B cell (primary cell): ENCODE results near the gene NPSR1. TPM values are rescaled to one million over a fixed set of nuclear protein-coding genes. Genes with fewer than 3 reads are reported as not detected.

Source experiments
- ATAC-seq: fragments of 200-7000 bp; cut with Tn5 transposase; one replicate; pipeline ENCODE4 v1.10.0; 2021; ENCODE audit warnings: low read depth, mild to moderate bottlenecking, moderate number of reproducible peaks, moderate library complexity
- CTCF ChIA-PET: fragments of 350-600 bp; sonication (Branson Sonifier 250); formaldehyde crosslinking; loops from one replicate; lab custom pipeline; 2021; ENCODE audit warnings: antibody characterized with exemption, inconsistent platforms; lab: Charles Lee
- POLR2A ChIA-PET: fragments of 350-600 bp; sonication (Branson Sonifier 250); formaldehyde crosslinking; loops from one replicate; lab custom pipeline; 2021; ENCODE audit warnings: antibody characterized with exemption; lab: Charles Lee
- DNase-seq: peaks from one replicate; pipeline ENCODE4 v3.0.0; 2013
- H2AFZ ChIP-seq: 2 replicates; pipeline ENCODE4 v1.6.1; 2012; ENCODE audit warnings: mild to moderate bottlenecking, low read depth, low read length; ENCODE audit not compliant: insufficient read depth, poor library complexity, severe bottlenecking
- H3K27ac ChIP-seq, 2 donors: 1 replicate in 1 of 2; 2 replicates in 1 of 2; pipeline ENCODE4 v1.5.1; 2012 to 2013; ENCODE audit warnings: low read length in 2 of 2, mild to moderate bottlenecking in 2 of 2, moderate library complexity in 1 of 2
- H3K27me3 ChIP-seq, 4 experiments: fragments of 200-600 bp in 1 of 4; sonication (generic) in 1 of 4; replicated peaks in 1 of 4; 1 replicate in 2 of 4; 2 replicates in 2 of 4; pipeline versions ENCODE4 v1.6.1 to v1.7.0; 2013 to 2016; ENCODE audit warnings: low read length in 3 of 4, mild to moderate bottlenecking in 2 of 4, mixed read lengths in 1 of 4, moderate library complexity in 1 of 4; ENCODE audit not compliant: insufficient read depth in 4 of 4, control insufficient read depth in 3 of 4; ENCODE audit errors: control extremely low read depth in 1 of 4
- H3K36me3 ChIP-seq, 2 experiments: replicated peaks in 1 of 2; 1 replicate in 1 of 2; 2 replicates in 1 of 2; pipeline versions ENCODE4 v1.6.1 to v1.7.1; 2013; ENCODE audit warnings: low read length in 1 of 2; ENCODE audit not compliant: insufficient read depth in 2 of 2, control insufficient read depth in 1 of 2; ENCODE audit errors: control extremely low read depth in 1 of 2, extremely low read depth in 1 of 2
- H3K4me1 ChIP-seq, 2 donors: fragments of 200-600 bp in 1 of 2; sonication (generic) in 1 of 2; 1 replicate in 1 of 2; 2 replicates in 1 of 2; pipeline versions ENCODE4 v1.5.1 to v1.6.1; 2013 to 2017; ENCODE audit warnings: low read length in 2 of 2; ENCODE audit not compliant: control insufficient read depth in 2 of 2, insufficient read depth in 2 of 2
- H3K4me2 ChIP-seq: replicated peaks from 2 replicates; pipeline ENCODE3; 2012; ENCODE audit warnings: mild to moderate bottlenecking, low read depth, low read length; ENCODE audit not compliant: poor library complexity, severe bottlenecking
- H3K4me3 ChIP-seq, 5 experiments: fragments of 200-600 bp in 1 of 5; sonication (generic) in 1 of 5; 1 replicate in 3 of 5; 2 replicates in 2 of 5; pipeline versions ENCODE4 v1.5.1 to v1.7.0; 2011 to 2016; ENCODE audit warnings: low read length in 4 of 5, mild to moderate bottlenecking in 4 of 5, low read depth in 2 of 5, control low read depth in 1 of 5, moderate library complexity in 1 of 5; ENCODE audit not compliant: insufficient read depth in 1 of 5; ENCODE audit errors: control extremely low read depth in 1 of 5, extremely low read depth in 1 of 5
- H3K79me2 ChIP-seq: fragments of 200-600 bp; sonication (generic); one replicate; pipeline ENCODE4 v1.6.0; 2016; ENCODE audit warnings: low read length; ENCODE audit not compliant: control insufficient read depth, insufficient read depth
- H3K9ac ChIP-seq: fragments of 200-600 bp; sonication (generic); 2 replicates; pipeline ENCODE4 v1.6.1; 2017; ENCODE audit warnings: mild to moderate bottlenecking, low read length, moderate library complexity
- H3K9me3 ChIP-seq, 3 donors: one replicate each; pipeline versions ENCODE4 v1.6.1 to v1.7.1; 2013; ENCODE audit warnings: low read length in 2 of 3; ENCODE audit not compliant: control insufficient read depth in 2 of 3, insufficient read depth in 1 of 3; ENCODE audit errors: control extremely low read depth in 1 of 3
- H4K20me1 ChIP-seq: 2 replicates; pipeline ENCODE4 v1.6.0; 2012; ENCODE audit warnings: mild to moderate bottlenecking, low read length; ENCODE audit not compliant: insufficient read depth, control insufficient read depth, poor library complexity, severe bottlenecking
- H3K27ac Mint-ChIP-seq: one replicate; pipeline ENCODE4 v1.8.0; 2021; ENCODE audit warnings: mixed read lengths
- H3K27me3 Mint-ChIP-seq: one replicate; pipeline ENCODE4 v1.8.0; 2021; ENCODE audit warnings: mixed read lengths
- H3K4me1 Mint-ChIP-seq: one replicate; pipeline ENCODE4 v1.8.0; 2021; ENCODE audit warnings: mixed read lengths
- H3K4me3 Mint-ChIP-seq: one replicate; pipeline ENCODE4 v1.8.0; 2021; ENCODE audit warnings: mixed read lengths
- H3K9me3 Mint-ChIP-seq: one replicate; pipeline ENCODE4 v1.8.0; 2022; ENCODE audit warnings: mixed read lengths; ENCODE audit not compliant: insufficient read depth
- CTCF ChIP-seq: fragments of 200-600 bp; IDR thresholded peaks from one replicate; pipeline ENCODE4 v1.8.0; 2022; ENCODE audit warnings: antibody characterized with exemption, mild to moderate bottlenecking
- EZH2 ChIP-seq: IDR thresholded peaks from 2 replicates; pipeline ENCODE4 v1.6.1; 2012; ENCODE audit warnings: borderline replicate concordance, low read depth, mild to moderate bottlenecking, moderate library complexity, low read length; ENCODE audit not compliant: insufficient read depth, poor library complexity, severe bottlenecking
- WGBS: methylation state at CpG from one replicate; pipeline ENCODE4 v1.1.5; 2013; ENCODE audit warnings: missing lambda C conversion rate; ENCODE audit not compliant: insufficient coverage; 5-methylcytosine and 5-hydroxymethylcytosine counted together
- intact Hi-C: fragments of 100-400 bp; cut with micrococcal nuclease; formaldehyde crosslinking; loops from one replicate; pipeline ENCODE4 v1.10.0; 2022
- polyA plus RNA-seq: library from polyadenylated mRNA; depleted of rRNA; stranded (reverse); fragments of >200 nt; gene quantifications from 2 replicates; pipeline ENCODE4 v1.2.3, GENCODE V29; 2012
- total RNA-seq, 2 donors: library from RNA; stranded (reverse); fragments of 120-200 nt in 1 of 2; gene quantifications; 1 replicate in 1 of 2; 2 replicates in 1 of 2; pipeline versions ENCODE4 v1.2.3 to v1.2.4, GENCODE V29; 2013 to 2022

Gene NPSR1
- total and polyA plus RNA-seq, 2 donors (not counting 1 experiment from before 2014, with no cell fraction given): not detected

GRCh38 chr7:34848670-34849069 lies 190.7 kb downstream of the NPSR1 start:
- Mint-ChIP-seq H3K27me3 (peaks cover 9% of the 10 kb centered on the region), H3K9me3 (no peaks in the 10 kb centered on the region), H3K4me3 (no peak overlapping the region), H3K27ac (no peak overlapping the region), H3K4me1 (no peaks in the 10 kb centered on the region)
- no peak for ATAC-seq
- DNase-seq: no peak
- intact Hi-C loops: no loop called here
- Histone ChIP-seq H4K20me1 (no peaks in the 10 kb centered on the region), H3K9ac (no peak overlapping the region), H3K4me3 (no peak overlapping the region), H3K4me1 (no peaks in the 10 kb centered on the region), H3K79me2 (no peaks in the 10 kb centered on the region), H3K9me3 (no peaks in the 10 kb centered on the region), H2AFZ (no peak overlapping the region), H3K27ac (no peak overlapping the region), H3K36me3 (no peaks in the 10 kb centered on the region), H3K4me2 (no peak overlapping the region), H3K27me3 (no peaks in the 10 kb centered on the region)
- CTCF ChIA-PET: no interaction called here
- POLR2A ChIA-PET: no interaction called here
- 83% methylated on average over 1 of the region's 1 CpG for WGBS
- TF ChIP-seq EZH2 (no peak), CTCF (no peak)

GRCh38 chr7:34849163-34849960 lies 191.3 kb downstream of the NPSR1 start:
- no peak for ATAC-seq
- H3K27ac Mint-ChIP-seq: no peak overlapping the region
- Histone ChIP-seq H3K4me1 (no peaks in the 10 kb centered on the region), H2AFZ (no peak overlapping the region), H3K4me3 (no peak overlapping the region), H4K20me1 (no peaks in the 10 kb centered on the region), H3K27ac (no peak overlapping the region), H3K79me2 (no peaks in the 10 kb centered on the region), H3K36me3 (no peaks in the 10 kb centered on the region), H3K4me2 (no peak overlapping the region), H3K9me3 (no peaks in the 10 kb centered on the region), H3K27me3 (no peaks in the 10 kb centered on the region), H3K9ac (no peak overlapping the region)
- H3K4me1 Mint-ChIP-seq: no peaks in the 10 kb centered on the region
- TF ChIP-seq CTCF (no peak), EZH2 (no peak)
- ChIA-PET POLR2A (no interaction called here), CTCF (no interaction called here)
- no peak overlapping the region for H3K4me3 Mint-ChIP-seq
- WGBS: 77% methylated on average over 6 of the region's 9 CpGs
- H3K27me3 Mint-ChIP-seq: peaks cover 9% of the 10 kb centered on the region
- intact Hi-C loops: no loop called here
- H3K9me3 Mint-ChIP-seq: no peaks in the 10 kb centered on the region
- no peak for DNase-seq
